GM10248 (cell line): ENCODE data around the gene SZT2.
"Not testable (repeated sequence)": the region's sequence is repeated elsewhere in the genome, so short reads cannot be mapped to it uniquely, and the experiment has no call there.

Experiments
- CTCF ChIA-PET: fragments of 300-600 bp; sonication (Branson Sonifier 250); formaldehyde crosslinking; extraction: SDS; loops from one replicate; lab custom pipeline; 2021; ENCODE audit warnings: antibody characterized with exemption; lab: Yijun Ruan, JAX
- POLR2A ChIA-PET: fragments of 350-650 bp; sonication (Branson Sonifier 250); formaldehyde crosslinking; extraction: SDS; loops from one replicate; lab custom pipeline; 2020; ENCODE audit warnings: antibody characterized with exemption; lab: Yijun Ruan, JAX
- DNase-seq: peaks from one replicate; pipeline ENCODE4 v3.0.0; 2012; ENCODE audit errors: extremely low spot score
- TF ChIP-seq, protein P1 (sequence below): IDR thresholded peaks from 2 replicates; pipeline ENCODE4 v1.5.1; 2012; ENCODE audit warnings: mild to moderate bottlenecking, low read depth; ENCODE audit errors: extremely low read depth, missing control alignments, control extremely low read depth

The SZT2 gene

DNA sequence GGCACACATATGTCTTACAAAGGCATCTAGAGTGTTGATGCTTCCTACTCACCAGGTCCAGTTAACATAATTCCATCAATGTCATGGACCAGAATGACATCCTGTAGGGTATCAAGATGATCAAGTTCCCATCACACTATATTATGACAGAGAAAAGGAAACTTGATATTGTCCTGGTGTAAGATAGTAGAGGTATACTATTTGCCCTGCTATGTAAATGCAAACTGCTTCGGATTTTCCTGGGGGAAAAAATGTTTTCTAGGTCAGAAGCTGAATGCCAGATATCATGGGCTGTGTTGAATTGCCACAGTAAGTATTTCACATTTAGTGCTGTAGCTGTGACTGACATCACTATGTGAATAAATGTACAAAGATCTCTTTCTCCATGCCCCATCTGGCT, 80.2 kb downstream of the SZT2 start:
- ChIA-PET POLR2A (no interaction called here), CTCF (no interaction called here)
- DNase-seq, result no peak
- TF ChIP-seq, protein P1, sequence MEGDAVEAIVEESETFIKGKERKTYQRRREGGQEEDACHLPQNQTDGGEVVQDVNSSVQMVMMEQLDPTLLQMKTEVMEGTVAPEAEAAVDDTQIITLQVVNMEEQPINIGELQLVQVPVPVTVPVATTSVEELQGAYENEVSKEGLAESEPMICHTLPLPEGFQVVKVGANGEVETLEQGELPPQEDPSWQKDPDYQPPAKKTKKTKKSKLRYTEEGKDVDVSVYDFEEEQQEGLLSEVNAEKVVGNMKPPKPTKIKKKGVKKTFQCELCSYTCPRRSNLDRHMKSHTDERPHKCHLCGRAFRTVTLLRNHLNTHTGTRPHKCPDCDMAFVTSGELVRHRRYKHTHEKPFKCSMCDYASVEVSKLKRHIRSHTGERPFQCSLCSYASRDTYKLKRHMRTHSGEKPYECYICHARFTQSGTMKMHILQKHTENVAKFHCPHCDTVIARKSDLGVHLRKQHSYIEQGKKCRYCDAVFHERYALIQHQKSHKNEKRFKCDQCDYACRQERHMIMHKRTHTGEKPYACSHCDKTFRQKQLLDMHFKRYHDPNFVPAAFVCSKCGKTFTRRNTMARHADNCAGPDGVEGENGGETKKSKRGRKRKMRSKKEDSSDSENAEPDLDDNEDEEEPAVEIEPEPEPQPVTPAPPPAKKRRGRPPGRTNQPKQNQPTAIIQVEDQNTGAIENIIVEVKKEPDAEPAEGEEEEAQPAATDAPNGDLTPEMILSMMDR, result no peak

DNA sequence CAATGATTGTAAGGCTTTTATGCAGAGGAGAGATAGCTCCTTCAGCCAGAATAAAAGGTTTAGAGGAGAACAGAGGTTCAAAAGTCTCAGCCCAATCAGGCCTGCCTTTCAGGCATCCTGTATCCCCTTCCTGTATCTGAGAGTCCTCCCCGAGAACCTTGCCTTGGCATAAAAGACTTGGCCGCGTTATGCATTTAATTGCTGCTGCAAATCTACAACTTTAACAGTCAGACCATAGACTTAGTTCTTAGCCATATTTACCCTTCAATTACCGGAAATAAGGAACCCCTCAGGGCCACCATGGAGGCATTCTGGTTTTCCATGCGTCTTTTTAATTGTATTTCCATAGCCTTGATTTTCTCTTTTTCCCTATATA, 82.4 kb downstream of the SZT2 start:
- ChIA-PET CTCF (no interaction called here), POLR2A (no interaction called here)
- no peak for DNase-seq
- TF ChIP-seq, protein P1, result no peak

DNA sequence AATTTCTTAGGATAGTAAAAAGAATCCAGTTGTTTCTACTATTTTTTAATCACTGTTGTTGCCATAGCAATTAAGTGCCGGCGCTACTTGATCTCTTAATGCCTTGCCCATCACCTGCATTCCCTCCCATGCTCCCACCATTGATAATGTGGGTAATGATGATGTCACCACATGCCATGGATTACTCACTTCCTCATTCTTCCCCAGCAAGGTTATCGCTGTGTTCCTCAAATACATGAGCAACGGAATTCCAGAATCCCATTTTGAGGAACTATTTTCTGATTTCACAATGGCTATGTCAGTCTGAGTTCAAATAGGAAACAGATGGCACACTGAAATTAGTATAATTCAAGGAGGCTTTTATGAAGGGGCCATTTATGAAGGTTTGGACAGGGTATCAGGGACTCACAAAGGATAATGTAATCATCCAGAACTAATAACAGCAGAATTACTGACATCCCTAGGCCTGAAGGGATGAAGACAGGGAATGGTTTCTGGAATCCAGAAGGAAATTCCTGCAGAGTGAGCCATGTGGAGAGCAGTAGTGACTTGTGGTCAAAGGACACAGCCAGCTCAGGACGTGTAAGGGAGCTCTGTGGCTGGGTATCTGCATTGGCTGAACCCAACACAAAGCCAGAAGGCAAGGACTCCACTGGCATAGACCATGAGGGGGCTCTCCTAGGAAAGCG, 82.9 kb downstream of the SZT2 start:
- POLR2A ChIA-PET, DNase-seq, CTCF ChIA-PET: not testable (repeated sequence)

DNA sequence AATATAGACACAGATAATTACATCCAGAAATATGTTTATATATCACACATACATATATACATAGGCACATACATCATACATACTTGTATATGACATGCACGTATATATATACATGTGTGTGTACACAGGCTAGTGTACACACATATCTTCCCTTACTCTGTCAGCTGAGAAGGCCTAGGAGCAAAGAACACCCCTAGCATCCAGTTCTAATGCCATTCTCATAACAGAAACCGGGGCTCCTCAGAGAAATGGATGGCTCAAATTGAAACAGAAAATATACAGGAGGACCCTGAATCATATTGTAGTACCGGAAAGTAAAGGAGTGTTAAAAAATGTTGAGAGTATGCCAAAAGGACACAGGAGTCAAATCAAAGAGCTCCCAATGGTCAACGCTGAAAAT, 83.8 kb downstream of the SZT2 start:
- TF ChIP-seq, protein P1, result no peak
- CTCF ChIA-PET, result no interaction called here
- no peak for DNase-seq
- POLR2A ChIA-PET, result no interaction called here

DNA sequence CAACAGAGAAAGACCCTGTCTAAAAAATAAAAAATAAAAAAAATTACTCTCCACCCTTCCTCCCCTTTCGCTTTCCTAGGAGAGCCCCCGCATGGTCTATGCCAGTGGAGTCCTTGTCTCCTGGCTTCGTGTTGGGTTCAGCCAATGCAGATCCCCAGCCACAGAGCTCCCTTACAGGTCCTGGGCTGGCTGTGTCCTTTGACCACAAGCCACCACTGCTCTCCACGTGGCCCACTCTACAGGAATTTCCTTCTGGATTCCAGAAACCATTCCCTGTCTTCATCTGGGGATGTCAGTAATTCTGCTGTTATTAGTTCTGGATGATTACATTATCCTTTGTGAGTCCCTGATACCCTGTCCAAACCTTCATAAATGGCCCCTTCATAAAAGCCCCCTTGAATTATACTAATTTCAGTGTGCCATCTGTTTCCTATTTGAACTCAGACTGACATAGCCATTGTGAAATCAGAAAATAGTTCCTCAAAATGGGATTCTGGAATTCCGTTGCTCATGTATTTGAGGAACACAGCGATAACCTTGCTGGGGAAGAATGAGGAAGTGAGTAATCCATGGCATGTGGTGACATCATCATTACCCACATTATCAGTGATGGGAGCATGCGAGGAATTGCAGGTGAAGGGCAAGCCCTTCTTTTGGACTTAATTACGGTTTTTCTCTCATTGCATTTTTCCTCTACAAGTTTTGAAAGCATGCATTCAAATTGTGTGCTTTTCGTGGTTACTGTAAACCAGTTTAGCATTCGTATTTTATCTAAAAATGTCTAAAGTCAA, 86.1 kb downstream of the SZT2 start:
- CTCF ChIA-PET, DNase-seq, POLR2A ChIA-PET: not testable (repeated sequence)

DNA sequence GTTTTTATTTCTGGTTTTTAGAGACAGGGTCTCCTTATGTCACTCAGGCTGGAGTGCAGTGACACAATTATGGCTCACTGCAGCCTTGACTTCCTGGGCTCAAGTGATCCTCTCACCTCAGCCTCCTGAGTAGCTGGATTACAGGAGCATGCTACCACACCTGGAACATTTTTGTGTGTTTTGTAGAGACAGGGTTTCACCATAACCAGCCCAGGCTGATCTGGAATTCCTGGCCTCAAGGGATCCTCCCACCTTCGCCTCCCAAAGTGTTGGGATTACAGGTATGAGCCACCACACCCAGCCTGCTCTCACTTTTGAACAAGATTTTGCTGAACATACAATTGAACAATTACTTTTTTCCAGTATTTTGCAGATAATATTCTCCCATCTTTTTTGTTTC, 88.0 kb downstream of the SZT2 start:
- CTCF ChIA-PET, result no interaction called here
- POLR2A ChIA-PET, result no interaction called here
- TF ChIP-seq, protein P1, result no peak
- no peak for DNase-seq

DNA sequence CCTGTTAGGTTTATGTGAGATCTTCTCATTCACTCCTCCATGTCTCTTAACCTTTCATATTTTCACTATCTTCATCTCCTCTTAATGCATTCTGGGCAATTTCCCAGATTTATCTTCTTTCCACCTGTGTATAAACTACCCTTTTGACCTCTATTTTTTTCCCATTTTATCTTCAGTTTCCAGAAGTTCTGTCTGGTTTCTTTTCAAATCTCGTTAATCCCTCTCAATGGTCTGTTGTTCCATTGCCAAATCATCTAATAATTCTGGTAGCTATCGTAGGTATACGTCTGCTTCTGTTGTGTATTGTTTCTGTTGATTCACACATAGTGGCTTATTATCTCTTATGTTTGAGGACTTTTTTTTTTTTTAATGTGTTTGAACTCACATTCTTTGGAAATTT, 89.7 kb downstream of the SZT2 start:
- no peak for DNase-seq
- ChIA-PET POLR2A (no interaction called here), CTCF (interaction anchor here (0.7 kb wide), 1 partner anchor 16 kb away, joined by 3 read pairs; no protein-coding TSS in a partner anchor)
- TF ChIP-seq, protein P1, result no peak
